ENCODE measurements around the gene C6orf120.

C6orf120 gene

GRCh38 chr6:169663468-169663867 lies 38.5 kb upstream of the C6orf120 start:
- Histone ChIP-seq H3K79me2 (ENCODE audit: low read length) (no peaks in the 10 kb centered on the region), H2AFZ (ENCODE audit: low read length) (no peak overlapping the region), H3K4me2 (ENCODE audit: low read depth, low read length) (no peak overlapping the region), H3K36me3 (replicated peaks; ENCODE audit: insufficient read depth, low read length) (no peaks in the 10 kb centered on the region), H3K9ac (ENCODE audit: low read length) (no peak overlapping the region), H3K27ac (ENCODE audit: low read length) (no peak overlapping the region), H4K20me1 (ENCODE audit: insufficient read depth, low read length) (no peaks in the 10 kb centered on the region), H3K4me3 (ENCODE audit: low read length) (no peak overlapping the region), H3F3A (ENCODE audit: insufficient read depth, low read length) (no peaks in the 10 kb centered on the region), H3K4me1 (ENCODE audit: low read length) (no peaks in the 10 kb centered on the region), H3K27me3 (replicated peaks; ENCODE audit: insufficient read depth, low read length) (no peaks in the 10 kb centered on the region), H3K9me2 (replicated peaks; ENCODE audit: insufficient read depth, low read length) (no peaks in the 10 kb centered on the region), H3K9me3 (replicated peaks; ENCODE audit: insufficient read depth, low read length) (no peaks in the 10 kb centered on the region)
- no peak for DNase-seq
- TF ChIP-seq EZH2phosphoT487 (IDR thresholded peaks at IDR 0.05; ENCODE audit: low read length) (no peak), EZH2 (optimal IDR thresholded peaks at IDR 0.05; ENCODE audit: low read depth, low read length) (no peak), CTCF (IDR thresholded peaks at IDR 0.05; ENCODE audit: low read length) (no peak)

GRCh38 chr6:169664227-169664626 lies 37.7 kb upstream of the C6orf120 start:
- Histone ChIP-seq H3K9me2 (replicated peaks; ENCODE audit: insufficient read depth, low read length) (no peaks in the 10 kb centered on the region), H3K9me3 (replicated peaks; ENCODE audit: insufficient read depth, low read length) (no peaks in the 10 kb centered on the region), H2AFZ (ENCODE audit: low read length) (no peak overlapping the region), H3K4me2 (ENCODE audit: low read depth, low read length) (no peak overlapping the region), H3K4me1 (ENCODE audit: low read length) (no peaks in the 10 kb centered on the region), H3K27ac (ENCODE audit: low read length) (no peak overlapping the region), H3K9ac (ENCODE audit: low read length) (no peak overlapping the region), H3K27me3 (replicated peaks; ENCODE audit: insufficient read depth, low read length) (no peaks in the 10 kb centered on the region), H3K79me2 (ENCODE audit: low read length) (no peaks in the 10 kb centered on the region), H3F3A (ENCODE audit: insufficient read depth, low read length) (no peaks in the 10 kb centered on the region), H3K4me3 (ENCODE audit: low read length) (no peak overlapping the region), H3K36me3 (replicated peaks; ENCODE audit: insufficient read depth, low read length) (no peaks in the 10 kb centered on the region), H4K20me1 (ENCODE audit: insufficient read depth, low read length) (no peaks in the 10 kb centered on the region)
- TF ChIP-seq EZH2phosphoT487 (IDR thresholded peaks at IDR 0.05; ENCODE audit: low read length), result no peak
- no peak for TF ChIP-seq CTCF (IDR thresholded peaks at IDR 0.05; ENCODE audit: low read length)
- no peak for TF ChIP-seq EZH2 (optimal IDR thresholded peaks at IDR 0.05; ENCODE audit: low read depth, low read length)
- DNase-seq, result no peak

DNA sequence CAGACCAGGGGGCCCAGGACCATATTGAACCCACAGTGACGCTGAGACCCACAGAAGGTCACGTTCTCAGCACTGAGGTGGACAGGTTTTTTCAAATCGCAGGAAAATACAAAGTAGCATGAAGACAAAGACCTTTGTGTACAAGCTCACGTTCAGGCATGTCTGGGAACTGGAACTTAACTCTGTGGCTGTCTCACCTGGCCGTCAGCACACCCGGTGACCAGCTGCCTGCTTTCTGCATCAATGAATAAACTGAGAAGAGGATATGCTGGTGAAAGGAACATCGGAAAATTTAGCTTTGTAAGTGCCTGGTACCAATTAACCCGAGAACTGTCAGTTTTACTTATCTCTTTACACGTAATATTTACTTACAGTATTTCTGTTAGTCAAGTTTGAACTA lies 36.6 kb upstream of the C6orf120 start:
- Histone ChIP-seq H3K4me2 (ENCODE audit: low read depth, low read length) (no peak overlapping the region), H3K4me3 (ENCODE audit: low read length) (no peak overlapping the region), H4K20me1 (ENCODE audit: insufficient read depth, low read length) (no peaks in the 10 kb centered on the region), H3F3A (ENCODE audit: insufficient read depth, low read length) (no peaks in the 10 kb centered on the region), H3K36me3 (replicated peaks; ENCODE audit: insufficient read depth, low read length) (no peaks in the 10 kb centered on the region), H3K79me2 (ENCODE audit: low read length) (no peaks in the 10 kb centered on the region), H3K9me2 (replicated peaks; ENCODE audit: insufficient read depth, low read length) (no peaks in the 10 kb centered on the region), H3K4me1 (ENCODE audit: low read length) (no peaks in the 10 kb centered on the region), H3K27ac (ENCODE audit: low read length) (no peak overlapping the region), H2AFZ (ENCODE audit: low read length) (no peak overlapping the region), H3K9ac (ENCODE audit: low read length) (no peak overlapping the region), H3K9me3 (replicated peaks; ENCODE audit: insufficient read depth, low read length) (no peaks in the 10 kb centered on the region), H3K27me3 (replicated peaks; ENCODE audit: insufficient read depth, low read length) (no peaks in the 10 kb centered on the region)
- no peak for DNase-seq
- no peak for TF ChIP-seq CTCF (IDR thresholded peaks at IDR 0.05; ENCODE audit: low read length)
- no peak for TF ChIP-seq EZH2 (optimal IDR thresholded peaks at IDR 0.05; ENCODE audit: low read depth, low read length)
- TF ChIP-seq EZH2phosphoT487 (IDR thresholded peaks at IDR 0.05; ENCODE audit: low read length), result no peak

Measured in MM.1S (cell line).